Left cardiac atrium (tissue), 4 donors: ENCODE measurements around the gene PRSS27. TPM values are rescaled to one million over a fixed set of nuclear protein-coding genes. Genes with fewer than 3 reads are reported as not detected.

Source experiments
- ATAC-seq, 2 donors: fragments of 200-7000 bp; cut with Tn5 transposase; one replicate each; pipeline ENCODE4 v1.9.1; 2020; ENCODE audit warnings: mild to moderate bottlenecking in 2 of 2, moderate library complexity in 2 of 2
- DNase-seq: peaks from one replicate; pipeline ENCODE4 v3.0.0-alpha.2; 2020
- intact Hi-C, 2 donors: fragments of 100-400 bp; cut with DNase I; formaldehyde crosslinking; loops; one replicate each; pipeline versions ENCODE4 v1.14.1 to v1.15.1; 2022 to 2023
- total RNA-seq, 2 donors: library from RNA; stranded (reverse); fragmentation: NEBNext Ultra II Directional; extraction: Animal tissue kit (Norgen Biotek cat#: 25700); gene quantifications; one replicate each; pipeline ENCODE4 v1.2.1, GENCODE V29; 2021
- donor health status: DM: no; HTN: yes; CAD: no.
- donor health status: DM: no; HTN: yes; CAD: no; lungs with severe emphysema.
- donor health status: DM: yes; HTN: yes; CAD: no.
- donor health status: Dilated cardiomyopathy.

PRSS27 gene
- total RNA-seq, 2 donors from 2014 or later: 0.44 to 0.65 TPM

DNA sequence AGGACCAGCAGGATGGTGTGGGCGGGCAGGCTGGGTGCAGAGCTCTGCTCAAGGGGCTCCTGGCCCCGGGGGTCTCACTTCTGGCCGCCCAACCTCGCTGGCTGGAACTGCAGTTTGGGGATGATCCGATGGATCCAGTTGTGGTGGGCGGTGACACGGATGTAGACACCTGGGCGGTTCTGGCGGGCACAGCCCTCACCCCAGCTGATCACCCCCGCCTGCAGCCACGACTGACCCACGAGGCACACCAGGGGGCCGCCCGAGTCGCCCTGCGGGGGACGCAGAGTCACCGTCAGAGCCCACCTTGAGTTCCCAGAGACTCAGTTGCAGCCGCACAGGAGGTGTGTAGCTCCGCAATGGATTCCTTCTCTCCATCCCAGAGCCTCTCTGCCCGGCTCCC lies 7.5 kb downstream of the PRSS27 start:
- ATAC-seq (no peak), DNase-seq (no peak)
- intact Hi-C loops: no loop called here

DNA sequence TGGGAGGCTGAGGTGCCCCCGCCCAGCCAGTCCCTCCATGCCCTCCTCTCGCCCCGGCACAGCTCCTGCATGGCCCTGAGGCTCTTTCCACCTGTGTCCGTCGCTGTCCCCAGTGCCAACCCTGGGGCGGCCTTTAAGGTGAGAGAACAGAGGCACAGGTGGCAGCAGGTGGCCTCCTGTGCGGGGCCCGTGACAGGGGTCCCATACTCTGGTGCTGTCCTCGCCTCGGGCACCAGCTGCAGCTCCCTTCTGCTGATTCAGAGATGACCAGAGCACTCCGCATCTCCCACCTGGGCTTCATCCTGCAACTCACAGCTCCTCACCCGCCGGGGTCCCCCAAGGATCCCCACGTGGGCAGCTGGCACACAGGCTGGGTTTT lies 8.0 kb downstream of the PRSS27 start:
- no peak for DNase-seq
- no peak for ATAC-seq
- intact Hi-C loops: no loop called here

- ATAC-seq (no peak), DNase-seq (no peak)
- intact Hi-C loops: no loop called here
Observed at GRCh38 chr16:2711370-2712062, 8.5 kb downstream of the PRSS27 start.

GRCh38 chr16:2710711-2711231 lies 9.3 kb downstream of the PRSS27 start:
- intact Hi-C loops: no loop called here
- ATAC-seq: no peak
- DNase-seq: no peak

DNA sequence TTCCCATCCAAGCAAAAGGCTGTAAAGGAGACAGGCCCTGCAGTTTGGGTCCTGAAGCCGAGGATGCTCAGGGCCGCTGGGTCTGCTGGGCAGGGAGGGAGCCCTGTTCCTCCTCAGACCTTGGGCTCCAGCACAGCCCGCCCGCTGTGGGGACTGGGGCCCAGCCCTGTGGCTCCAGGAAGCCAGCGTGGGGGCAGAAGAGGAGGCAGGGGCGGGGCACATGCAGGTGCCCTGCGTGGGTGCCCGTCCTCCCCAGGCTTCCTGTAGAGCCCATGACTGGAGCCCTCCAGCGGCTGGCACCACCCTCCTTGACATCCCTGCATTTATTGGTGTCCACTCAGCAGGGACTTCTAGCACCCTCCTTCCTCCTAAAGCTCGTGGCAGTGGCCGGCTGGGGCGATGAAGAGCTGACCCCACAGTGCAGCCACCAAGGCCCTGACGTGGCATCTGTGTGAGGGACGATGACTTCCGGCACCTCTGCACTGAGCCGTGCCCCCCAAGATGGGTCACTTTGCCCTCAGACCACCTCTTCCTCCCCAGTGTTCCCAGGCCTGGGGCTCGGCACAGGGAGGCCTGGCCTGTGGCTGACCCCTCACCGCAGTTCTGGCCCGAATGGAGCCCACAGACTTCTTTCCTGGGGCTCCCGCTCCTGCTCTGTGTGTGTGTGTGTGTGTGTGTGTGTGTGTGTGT lies 9.9 kb downstream of the PRSS27 start:
- DNase-seq: no peak
- no peak for ATAC-seq
- intact Hi-C loops: no loop called here

GRCh38 chr16:2709588-2709984 lies 10.4 kb downstream of the PRSS27 start:
- ATAC-seq (no peak), DNase-seq (no peak)
- intact Hi-C loops: no loop called here

GRCh38 chr16:2708955-2709587 lies 11.0 kb downstream of the PRSS27 start:
- intact Hi-C loops: no loop called here

GRCh38 chr16:2708290-2708639 lies 11.8 kb downstream of the PRSS27 start:
- ATAC-seq (no peak), DNase-seq (peak; percentile 9)
- intact Hi-C loops: no loop called here

More at GRCh38 chr16:2708955-2709587, 11.0 kb downstream of the PRSS27 start:
- DNase-seq: no peak
- no peak for ATAC-seq

- intact Hi-C loops: no loop called here
- ATAC-seq (no peak), DNase-seq (peak; percentile 10)
Observed at GRCh38 chr16:2707368-2708289, 12.4 kb downstream of the PRSS27 start.

GRCh38 chr16:2706611-2707311 lies 13.3 kb downstream of the PRSS27 start:
- DNase-seq: no peak
- intact Hi-C loops: no loop called here
- no peak for ATAC-seq

DNA sequence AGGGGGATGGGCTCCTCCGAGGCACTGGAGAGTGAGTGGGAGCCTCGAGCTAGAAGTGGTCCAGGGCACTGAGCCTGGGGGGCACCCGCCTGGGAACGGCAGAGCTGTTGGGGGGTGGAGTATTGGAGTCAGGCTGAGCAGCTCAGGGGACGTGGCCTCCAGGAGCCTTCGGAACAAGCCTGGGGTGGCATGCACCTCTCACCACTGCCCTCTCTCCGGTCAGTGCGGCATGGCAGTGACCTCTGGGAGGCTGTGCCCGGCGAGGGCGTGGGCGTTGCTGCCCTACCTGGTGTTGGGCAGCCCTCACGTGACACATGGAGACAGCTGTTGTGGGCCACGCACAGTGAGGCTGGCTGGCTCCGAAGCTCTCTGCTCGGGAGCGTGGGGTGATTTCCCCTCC lies 13.9 kb downstream of the PRSS27 start:
- ATAC-seq (no peak), DNase-seq (no peak)
- intact Hi-C loops: no loop called here

- ATAC-seq: no peak
- no peak for DNase-seq
- intact Hi-C loops: no loop called here
Observed at GRCh38 chr16:2705351-2705750, 14.7 kb downstream of the PRSS27 start.

GRCh38 chr16:2704983-2705275 lies 15.1 kb downstream of the PRSS27 start:
- DNase-seq: no peak
- intact Hi-C loops: no loop called here
- ATAC-seq: no peak

- DNase-seq (no peak), ATAC-seq (no peak)
- intact Hi-C loops: no loop called here
Observed at GRCh38 chr16:2704166-2704982, 15.7 kb downstream of the PRSS27 start.

- ATAC-seq (peak; percentile 71 to 76), DNase-seq (peak; percentile 51)
- intact Hi-C loops: no loop called here
Observed at GRCh38 chr16:2702871-2703745, 16.9 kb downstream of the PRSS27 start.

DNA sequence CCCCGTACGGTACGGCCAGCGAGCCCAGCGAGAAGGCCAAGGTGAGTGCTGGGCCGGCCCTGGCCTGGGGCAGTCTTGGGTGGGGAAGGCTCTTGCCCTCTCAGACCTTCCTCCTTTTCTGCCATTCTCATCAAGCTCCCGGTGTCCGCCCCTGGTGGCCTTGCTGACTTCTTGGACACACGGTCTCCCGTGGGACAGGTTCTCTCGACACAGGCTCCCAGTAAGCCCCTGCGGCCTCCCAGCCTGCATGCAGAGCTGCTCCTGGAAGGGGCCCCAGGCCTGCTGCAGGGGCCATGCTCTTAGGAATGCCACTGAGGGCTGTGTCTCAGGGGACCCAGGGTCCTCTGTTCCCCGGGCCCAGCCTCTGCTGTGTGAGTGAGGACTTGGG lies 17.6 kb downstream of the PRSS27 start:
- DNase-seq (no peak), ATAC-seq (no peak)
- intact Hi-C loops: no loop called here

DNA sequence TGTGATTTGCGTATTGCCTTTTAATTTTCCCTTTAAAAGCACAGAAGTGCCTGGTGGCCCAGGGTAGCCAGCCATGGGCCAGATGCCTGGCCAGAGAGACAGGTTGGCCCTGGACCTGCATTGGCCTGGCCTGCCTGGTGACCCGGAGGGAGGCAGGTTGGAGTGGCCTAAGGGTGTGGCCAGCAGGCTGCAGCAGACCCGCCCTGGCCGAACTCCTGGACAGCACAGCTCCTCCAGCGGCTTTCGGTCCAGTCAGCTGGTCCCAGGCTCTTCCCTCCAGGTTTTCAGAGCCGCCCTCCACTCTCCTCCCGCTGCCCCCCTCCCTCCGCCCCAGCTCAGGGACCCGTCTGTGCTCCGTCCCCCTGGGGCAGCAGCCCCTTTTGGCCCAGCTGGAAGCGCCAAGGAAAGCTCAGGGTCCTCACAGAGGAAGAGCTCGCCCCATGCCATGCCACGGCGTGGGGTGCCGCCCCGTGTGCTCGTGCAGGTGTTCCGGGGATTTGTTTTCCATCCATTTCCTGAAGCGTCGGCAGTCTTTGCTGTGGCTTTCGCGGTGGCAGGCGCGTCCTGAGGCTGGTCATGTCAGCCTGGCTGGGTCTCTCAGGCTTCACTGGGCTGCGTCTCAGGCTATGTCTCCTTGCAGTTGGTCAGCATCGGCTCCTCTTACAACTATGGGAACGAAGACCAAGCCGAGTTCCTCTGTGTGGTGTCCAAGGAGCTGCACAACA lies 18.1 kb downstream of the PRSS27 start:
- no peak for ATAC-seq
- DNase-seq: no peak

More for the DNA sequence above, 18.1 kb downstream of the PRSS27 start:
- intact Hi-C loops: no loop called here
